NCI-H446 (cell line): Measurements from ENCODE around the gene OR52W1.

Experiments used
- DNase-seq, 2 experiments: peaks; one replicate each; lab custom pipeline; 2025; lab: John Stamatoyannopoulos, UW

Gene OR52W1

GRCh38 chr11:6199174-6199810 lies at the start of gene OR52W1:
TSS of gene OR52W1 (plus strand) at chr11:6199224. CDS start at chr11:6199224, 0 bp downstream.
- DNase-seq = no peak

GRCh38 chr11:6151117-6151516 lies 47.9 kb upstream of the OR52W1 start:
- DNase-seq = no peak

GRCh38 chr11:6152126-6152525 lies 46.9 kb upstream of the OR52W1 start:
- no peak for DNase-seq

GRCh38 chr11:6156628-6157359 lies 42.2 kb upstream of the OR52W1 start:
- no peak for DNase-seq

- DNase-seq = no peak
These were observed 28.8 kb upstream of the OR52W1 start, which contains the start of gene OR52B2 for GRCh38 chr11:6170226-6170625. TSS of gene OR52B2 (minus strand) at chr11:6170326. CDS start at chr11:6170326, 0 bp downstream.

GRCh38 chr11:6175440-6175839 lies 23.6 kb upstream of the OR52W1 start:
- no peak for DNase-seq

- no peak for DNase-seq
These were observed 7.3 kb upstream of the OR52W1 start for GRCh38 chr11:6191742-6192141.

GRCh38 chr11:6194065-6194581 lies 4.9 kb upstream of the OR52W1 start:
- DNase-seq = no peak

- DNase-seq = no peak
These were observed 2.6 kb upstream of the OR52W1 start for GRCh38 chr11:6196396-6196795.

GRCh38 chr11:6197466-6198200 lies 1.4 kb upstream of the OR52W1 start:
- no peak for DNase-seq

- DNase-seq = no peak
These were observed 2.0 kb downstream of the OR52W1 start for GRCh38 chr11:6200975-6201374.

GRCh38 chr11:6201481-6201880 lies 2.5 kb downstream of the OR52W1 start:
- DNase-seq = no peak

- DNase-seq = no peak
These were observed 3.0 kb downstream of the OR52W1 start for GRCh38 chr11:6202041-6202440.

- no peak for DNase-seq
These were observed 4.3 kb downstream of the OR52W1 start for GRCh38 chr11:6203327-6203726.

- no peak for DNase-seq
These were observed 5.7 kb downstream of the OR52W1 start for GRCh38 chr11:6204706-6205105.

GRCh38 chr11:6205366-6205765 lies 6.3 kb downstream of the OR52W1 start, which contains the start of gene C11orf42:
TSS of gene C11orf42 (plus strand) at chr11:6205557. CDS start at chr11:6205616, 59 bp downstream.
- DNase-seq = no peak

GRCh38 chr11:6206456-6207180 lies 7.6 kb downstream of the OR52W1 start:
- DNase-seq = no peak

GRCh38 chr11:6209801-6210200 lies 10.8 kb downstream of the OR52W1 start:
- no peak for DNase-seq

- DNase-seq = no peak
These were observed 11.4 kb downstream of the OR52W1 start for GRCh38 chr11:6210274-6210955.

GRCh38 chr11:6214530-6214929 lies 15.5 kb downstream of the OR52W1 start:
- no peak for DNase-seq

- DNase-seq = no peak
These were observed 17.5 kb downstream of the OR52W1 start for GRCh38 chr11:6216501-6216900.
